GM10266 (cell line): ENCODE results near the gene SGK1.
"Not testable (repeated sequence)": the region's sequence is repeated elsewhere in the genome, so short reads cannot be mapped to it uniquely, and the experiment has no call there.

Source experiments
- DNase-seq: peaks from one replicate; pipeline ENCODE4 v3.0.0; 2012; ENCODE audit errors: extremely low spot score
- TF ChIP-seq, protein P1 (sequence below): IDR thresholded peaks from 2 replicates; pipeline ENCODE4 v1.5.1; 2012; ENCODE audit warnings: mild to moderate bottlenecking, low read depth; ENCODE audit not compliant: control insufficient read depth, insufficient read depth; ENCODE audit errors: missing control alignments

Gene SGK1

DNA sequence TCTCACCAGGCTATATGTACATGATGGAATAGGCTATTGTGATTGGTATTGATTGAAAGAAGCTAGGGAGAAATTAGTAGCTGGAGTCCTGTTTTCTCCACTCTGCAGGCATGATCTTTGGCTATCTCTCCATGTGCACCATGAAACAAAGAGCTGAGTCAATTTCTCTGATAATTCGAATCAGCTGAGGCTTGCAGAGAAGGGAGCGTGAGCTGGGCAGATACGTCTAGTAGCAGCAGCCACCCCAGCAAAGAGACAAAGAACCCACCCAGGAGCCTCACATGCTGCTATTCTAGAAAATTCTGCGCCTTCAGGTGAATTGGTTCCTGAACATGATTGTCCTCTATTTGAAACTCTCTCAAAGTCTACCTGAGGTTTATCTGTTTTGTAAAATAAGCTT lies 6.9 kb upstream of the SGK1 start:
- DNase-seq = no peak
- TF ChIP-seq, protein P1, sequence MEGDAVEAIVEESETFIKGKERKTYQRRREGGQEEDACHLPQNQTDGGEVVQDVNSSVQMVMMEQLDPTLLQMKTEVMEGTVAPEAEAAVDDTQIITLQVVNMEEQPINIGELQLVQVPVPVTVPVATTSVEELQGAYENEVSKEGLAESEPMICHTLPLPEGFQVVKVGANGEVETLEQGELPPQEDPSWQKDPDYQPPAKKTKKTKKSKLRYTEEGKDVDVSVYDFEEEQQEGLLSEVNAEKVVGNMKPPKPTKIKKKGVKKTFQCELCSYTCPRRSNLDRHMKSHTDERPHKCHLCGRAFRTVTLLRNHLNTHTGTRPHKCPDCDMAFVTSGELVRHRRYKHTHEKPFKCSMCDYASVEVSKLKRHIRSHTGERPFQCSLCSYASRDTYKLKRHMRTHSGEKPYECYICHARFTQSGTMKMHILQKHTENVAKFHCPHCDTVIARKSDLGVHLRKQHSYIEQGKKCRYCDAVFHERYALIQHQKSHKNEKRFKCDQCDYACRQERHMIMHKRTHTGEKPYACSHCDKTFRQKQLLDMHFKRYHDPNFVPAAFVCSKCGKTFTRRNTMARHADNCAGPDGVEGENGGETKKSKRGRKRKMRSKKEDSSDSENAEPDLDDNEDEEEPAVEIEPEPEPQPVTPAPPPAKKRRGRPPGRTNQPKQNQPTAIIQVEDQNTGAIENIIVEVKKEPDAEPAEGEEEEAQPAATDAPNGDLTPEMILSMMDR = no peak

DNA sequence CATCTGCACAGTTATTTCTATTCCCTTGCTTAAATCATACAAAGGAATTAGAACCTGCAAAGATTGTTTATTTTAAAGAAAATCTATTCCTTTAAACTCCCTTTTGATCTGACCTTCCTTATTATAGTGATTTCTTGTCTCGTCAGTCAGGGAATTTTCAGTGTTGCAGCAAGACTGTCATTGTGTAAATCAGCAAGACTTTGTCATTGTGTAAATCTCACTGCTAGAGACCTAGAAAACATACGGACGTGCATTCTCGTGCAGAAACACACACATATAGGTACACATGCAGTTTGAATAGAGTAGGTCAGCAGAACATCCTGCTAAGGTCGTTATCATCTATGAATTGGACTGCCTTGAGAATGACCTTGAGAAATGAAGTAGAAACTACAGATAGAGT lies 6.2 kb upstream of the SGK1 start:
- DNase-seq = no peak
- TF ChIP-seq, protein P1 = no peak

GRCh38 chr6:134323698-134324097 lies 5.8 kb upstream of the SGK1 start:
- TF ChIP-seq, protein P1 = no peak
- DNase-seq = no peak

- DNase-seq = no peak
- TF ChIP-seq, protein P1 = no peak
Measured at GRCh38 chr6:134323294-134323693, 5.4 kb upstream of the SGK1 start.

DNA sequence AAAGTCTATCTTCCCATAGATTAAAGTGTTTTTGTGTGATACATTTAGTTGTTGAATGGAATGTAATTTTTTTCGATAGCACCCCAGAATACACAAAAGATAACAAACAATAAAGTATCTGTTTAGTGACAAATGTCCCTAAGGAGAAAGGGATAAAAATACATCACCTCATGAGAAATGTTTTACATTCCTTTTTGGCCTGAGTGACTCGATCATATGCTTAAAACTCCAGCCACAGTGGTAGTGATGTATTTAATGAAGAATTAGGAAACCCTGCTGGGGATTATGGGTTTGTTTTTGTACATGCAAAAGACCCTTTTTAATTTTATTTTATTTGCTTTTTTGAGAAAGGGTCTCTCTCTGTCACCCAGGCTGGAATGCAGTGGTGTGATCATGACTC lies 4.3 kb upstream of the SGK1 start:
- TF ChIP-seq, protein P1 = no peak
- DNase-seq = no peak

- DNase-seq = no peak
- TF ChIP-seq, protein P1 = no peak
Measured at GRCh38 chr6:134321246-134321645, 3.3 kb upstream of the SGK1 start.

DNA sequence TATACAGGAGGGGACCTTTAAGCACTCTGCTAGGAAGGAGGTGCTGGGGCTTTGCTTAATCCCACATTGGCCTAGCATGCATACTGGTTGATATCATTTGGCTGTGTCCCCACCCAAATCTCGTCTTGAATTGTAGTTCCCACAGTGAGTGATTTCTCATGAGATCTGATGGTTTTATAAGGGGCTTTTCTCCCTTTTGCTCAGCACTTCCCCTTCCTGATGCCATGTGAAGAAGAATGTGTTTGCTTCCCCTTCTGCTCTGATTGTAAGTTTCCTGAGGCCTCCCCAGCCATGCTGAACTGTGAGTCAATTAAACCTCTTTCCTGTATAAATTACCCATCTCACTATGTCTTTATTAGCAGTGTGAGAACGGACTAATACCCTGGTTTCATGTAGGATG lies 1.8 kb upstream of the SGK1 start:
- DNase-seq = not testable (repeated sequence)

DNA sequence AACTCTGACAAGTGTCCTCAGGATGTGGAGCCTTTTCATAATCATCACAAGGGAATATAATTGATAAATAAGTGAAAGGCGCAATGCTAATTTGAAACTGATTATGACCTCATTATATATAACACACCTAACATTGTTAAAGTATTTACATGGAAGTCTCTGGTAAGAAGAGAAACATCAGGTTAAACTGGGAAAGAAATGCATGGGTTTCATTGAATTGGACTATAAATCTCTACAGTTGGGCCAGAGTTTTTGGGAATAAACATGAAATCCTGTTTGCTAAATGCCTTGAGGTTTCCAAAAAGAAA lies 1.0 kb upstream of the SGK1 start:
- TF ChIP-seq, protein P1 = no peak
- no peak for DNase-seq
